Measurements from ENCODE around the gene PHEX. TPM values are rescaled to one million over a fixed set of nuclear protein-coding genes. Genes with fewer than 3 reads are reported as not detected.

PHEX gene
- total RNA-seq, 1 experiment from 2014 or later = 0.89 TPM

DNA sequence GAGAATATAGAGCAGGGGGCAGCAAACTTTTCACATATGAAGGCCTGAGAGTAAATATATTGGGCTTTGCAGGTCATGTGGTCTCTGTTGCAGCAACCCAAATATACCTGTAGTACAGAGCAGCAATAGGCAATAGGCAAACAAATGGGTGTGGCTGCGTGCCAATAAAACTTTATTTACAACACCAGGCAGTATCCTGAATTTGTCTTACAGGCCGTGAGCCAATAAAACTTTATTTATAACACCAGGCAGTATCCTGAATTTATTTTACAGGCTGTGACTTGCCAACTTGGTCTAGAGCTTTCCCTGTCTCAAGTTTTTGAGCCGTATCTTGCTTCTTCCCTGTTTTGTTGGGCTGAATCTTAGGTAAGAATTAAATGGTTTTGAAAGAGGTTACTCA is 118.2 kb downstream of the PHEX start:
- no TSS peak for BruUV-seq (replicated peaks)
- Mint-ChIP-seq H3K27me3 (ENCODE audit: insufficient read depth, unreplicated experiment) (peaks cover 49% of the 10 kb centered on the region), H3K4me1 (ENCODE audit: insufficient read depth, unreplicated experiment) (no peaks in the 10 kb centered on the region), H3K27ac (ENCODE audit: low read depth, unreplicated experiment) (no peak overlapping the region), H3K9me3 (ENCODE audit: unreplicated experiment) (peaks cover 8% of the 10 kb centered on the region), H3K4me3 (ENCODE audit: unreplicated experiment) (no peak overlapping the region), H3K36me3 (ENCODE audit: insufficient read depth, unreplicated experiment) (no peaks in the 10 kb centered on the region)
- ChIA-PET CTCF (interaction anchor here (3.6 kb wide), 1 partner anchor 14 kb away, joined by 18 read pairs; no protein-coding TSS in a partner anchor), POLR2A (no interaction called here)
- no peak for DNase-seq (ENCODE audit: unreplicated experiment)
- intact Hi-C loops (cut with micrococcal nuclease) = no loop called here
- TF ChIP-seq CTCF (IDR thresholded peaks at IDR 0.05; ENCODE audit: unreplicated experiment) = no peak

- intact Hi-C loops (cut with micrococcal nuclease) = no loop called here
- no peak for TF ChIP-seq CTCF (IDR thresholded peaks at IDR 0.05; ENCODE audit: unreplicated experiment)
- CTCF ChIA-PET = interaction anchor here (0.5 to 5.4 kb wide), 6 partner anchors 14 to 576 kb away, joined by 3 to 23 read pairs (median 3); no protein-coding TSS in a partner anchor
These were observed 123.0 kb downstream of the PHEX start for GRCh38 chrX:22155126-22155525.

GRCh38 chrX:22159071-22159470 is 126.9 kb downstream of the PHEX start:
- BruUV-seq (replicated peaks) = no TSS peak
- peak; percentile 33 for DNase-seq (ENCODE audit: unreplicated experiment)
- Mint-ChIP-seq H3K4me1 (ENCODE audit: insufficient read depth, unreplicated experiment) (peaks cover 6% of the 10 kb centered on the region), H3K27me3 (ENCODE audit: insufficient read depth, unreplicated experiment) (peaks cover 34% of the 10 kb centered on the region), H3K4me3 (ENCODE audit: unreplicated experiment) (no peak overlapping the region), H3K9me3 (ENCODE audit: unreplicated experiment) (no peaks in the 10 kb centered on the region), H3K27ac (ENCODE audit: low read depth, unreplicated experiment) (no peak overlapping the region), H3K36me3 (ENCODE audit: insufficient read depth, unreplicated experiment) (no peaks in the 10 kb centered on the region)
- POLR2A ChIA-PET = interaction anchor here (0.6 kb wide), 1 partner anchor 263 kb away, joined by 4 read pairs; no protein-coding TSS in a partner anchor
- TF ChIP-seq CTCF (IDR thresholded peaks at IDR 0.05; ENCODE audit: unreplicated experiment) = no peak
- CTCF ChIA-PET = interaction anchor here (1.1 to 5.4 kb wide), 2 partner anchors 23 to 174 kb away, joined by 8 to 23 read pairs; no protein-coding TSS in a partner anchor
- intact Hi-C loops (cut with micrococcal nuclease) = no loop called here

More at GRCh38 chrX:22155126-22155525, 123.0 kb downstream of the PHEX start:
- Mint-ChIP-seq H3K27me3 (ENCODE audit: insufficient read depth, unreplicated experiment) (peaks cover 22% of the 10 kb centered on the region), H3K27ac (ENCODE audit: low read depth, unreplicated experiment) (no peak overlapping the region), H3K4me3 (ENCODE audit: unreplicated experiment) (no peak overlapping the region), H3K9me3 (ENCODE audit: unreplicated experiment) (no peaks in the 10 kb centered on the region), H3K36me3 (ENCODE audit: insufficient read depth, unreplicated experiment) (no peaks in the 10 kb centered on the region), H3K4me1 (ENCODE audit: insufficient read depth, unreplicated experiment) (peaks cover 6% of the 10 kb centered on the region)
- POLR2A ChIA-PET = interaction anchor here (0.6 kb wide), 1 partner anchor 1232 kb away, joined by 3 read pairs; no protein-coding TSS in a partner anchor
- BruUV-seq (replicated peaks) = no TSS peak
- no peak for DNase-seq (ENCODE audit: unreplicated experiment)

- BruUV-seq (replicated peaks) = no TSS peak
- H3K27me3 Mint-ChIP-seq (ENCODE audit: insufficient read depth, unreplicated experiment) = peaks cover 62% of the 10 kb centered on the region
- no peak for TF ChIP-seq CTCF (IDR thresholded peaks at IDR 0.05; ENCODE audit: unreplicated experiment)
- no peaks in the 10 kb centered on the region for H3K9me3 Mint-ChIP-seq (ENCODE audit: unreplicated experiment)
- DNase-seq (ENCODE audit: unreplicated experiment) = no peak
- H3K27ac Mint-ChIP-seq (ENCODE audit: low read depth, unreplicated experiment) = no peak overlapping the region
- intact Hi-C loops (cut with micrococcal nuclease) = no loop called here
- ChIA-PET CTCF (interaction anchor here (0.6 to 3.0 kb wide), 3 partner anchors 27 to 587 kb away, joined by 3 to 13 read pairs (median 3); no protein-coding TSS in a partner anchor), POLR2A (interaction anchor here (0.6 kb wide), 2 partner anchors 9 to 15 kb away, joined by 3 read pairs; no protein-coding TSS in a partner anchor)
- peaks cover 6% of the 10 kb centered on the region for H3K36me3 Mint-ChIP-seq (ENCODE audit: insufficient read depth, unreplicated experiment)
- peaks cover 21% of the 10 kb centered on the region for H3K4me1 Mint-ChIP-seq (ENCODE audit: insufficient read depth, unreplicated experiment)
- H3K4me3 Mint-ChIP-seq (ENCODE audit: unreplicated experiment) = no peak overlapping the region
These were observed 131.2 kb downstream of the PHEX start for GRCh38 chrX:22163326-22163725.
